Measurements from ENCODE around the gene BRDT.

BRDT gene

GRCh38 chr1:91916811-91917460, 32.3 kb upstream of the BRDT start:
- TF ChIP-seq EZH2phosphoT487 (IDR thresholded peaks at IDR 0.05; ENCODE audit: low read length) (no peak), EZH2 (optimal IDR thresholded peaks at IDR 0.05; ENCODE audit: low read depth, low read length) (no peak), CTCF (IDR thresholded peaks at IDR 0.05; ENCODE audit: low read length) (no peak)
- Histone ChIP-seq H3K4me2 (ENCODE audit: low read depth, low read length) (no peak overlapping the region), H4K20me1 (ENCODE audit: insufficient read depth, low read length) (no peaks in the 10 kb centered on the region), H3K4me3 (ENCODE audit: low read length) (no peak overlapping the region), H3K36me3 (replicated peaks; ENCODE audit: insufficient read depth, low read length) (no peaks in the 10 kb centered on the region), H3K9me3 (replicated peaks; ENCODE audit: insufficient read depth, low read length) (no peaks in the 10 kb centered on the region), H2AFZ (ENCODE audit: low read length) (no peak overlapping the region), H3K4me1 (ENCODE audit: low read length) (no peaks in the 10 kb centered on the region), H3F3A (ENCODE audit: insufficient read depth, low read length) (no peaks in the 10 kb centered on the region), H3K27ac (ENCODE audit: low read length) (no peak overlapping the region), H3K9ac (ENCODE audit: low read length) (no peak overlapping the region), H3K79me2 (ENCODE audit: low read length) (no peaks in the 10 kb centered on the region), H3K27me3 (replicated peaks; ENCODE audit: insufficient read depth, low read length) (no peaks in the 10 kb centered on the region), H3K9me2 (replicated peaks; ENCODE audit: insufficient read depth, low read length) (no peaks in the 10 kb centered on the region)
- DNase-seq, result no peak

- no peak overlapping the region for H3K27ac ChIP-seq (ENCODE audit: low read length)
- no peaks in the 10 kb centered on the region for H3K9me3 ChIP-seq (replicated peaks; ENCODE audit: insufficient read depth, low read length)
- H3K79me2 ChIP-seq (ENCODE audit: low read length), result no peaks in the 10 kb centered on the region
- no peaks in the 10 kb centered on the region for H3F3A ChIP-seq (ENCODE audit: insufficient read depth, low read length)
- no peaks in the 10 kb centered on the region for H3K4me1 ChIP-seq (ENCODE audit: low read length)
- no peaks in the 10 kb centered on the region for H4K20me1 ChIP-seq (ENCODE audit: insufficient read depth, low read length)
- no peak overlapping the region for H2AFZ ChIP-seq (ENCODE audit: low read length)
- no peaks in the 10 kb centered on the region for H3K27me3 ChIP-seq (replicated peaks; ENCODE audit: insufficient read depth, low read length)
- no peak overlapping the region for H3K4me3 ChIP-seq (ENCODE audit: low read length)
- H3K9ac ChIP-seq (ENCODE audit: low read length), result no peak overlapping the region
- TF ChIP-seq EZH2 (optimal IDR thresholded peaks at IDR 0.05; ENCODE audit: low read depth, low read length), result no peak
- no peak for TF ChIP-seq EZH2phosphoT487 (IDR thresholded peaks at IDR 0.05; ENCODE audit: low read length)
- no peak for TF ChIP-seq CTCF (IDR thresholded peaks at IDR 0.05; ENCODE audit: low read length)
- no peak for DNase-seq
- H3K9me2 ChIP-seq (replicated peaks; ENCODE audit: insufficient read depth, low read length), result no peaks in the 10 kb centered on the region
- H3K36me3 ChIP-seq (replicated peaks; ENCODE audit: insufficient read depth, low read length), result no peaks in the 10 kb centered on the region
- H3K4me2 ChIP-seq (ENCODE audit: low read depth, low read length), result no peak overlapping the region
These were observed 29.2 kb upstream of the BRDT start for GRCh38 chr1:91919962-91920361.

- Histone ChIP-seq H3K4me1 (ENCODE audit: low read length) (no peaks in the 10 kb centered on the region), H3K4me3 (ENCODE audit: low read length) (no peak overlapping the region), H3F3A (ENCODE audit: insufficient read depth, low read length) (no peaks in the 10 kb centered on the region), H2AFZ (ENCODE audit: low read length) (no peak overlapping the region), H3K27ac (ENCODE audit: low read length) (no peak overlapping the region), H3K9me2 (replicated peaks; ENCODE audit: insufficient read depth, low read length) (no peaks in the 10 kb centered on the region), H4K20me1 (ENCODE audit: insufficient read depth, low read length) (no peaks in the 10 kb centered on the region), H3K9ac (ENCODE audit: low read length) (no peak overlapping the region), H3K79me2 (ENCODE audit: low read length) (no peaks in the 10 kb centered on the region), H3K36me3 (replicated peaks; ENCODE audit: insufficient read depth, low read length) (no peaks in the 10 kb centered on the region), H3K27me3 (replicated peaks; ENCODE audit: insufficient read depth, low read length) (no peaks in the 10 kb centered on the region), H3K9me3 (replicated peaks; ENCODE audit: insufficient read depth, low read length) (no peaks in the 10 kb centered on the region), H3K4me2 (ENCODE audit: low read depth, low read length) (no peak overlapping the region)
- no peak for TF ChIP-seq EZH2phosphoT487 (IDR thresholded peaks at IDR 0.05; ENCODE audit: low read length)
- TF ChIP-seq CTCF (IDR thresholded peaks at IDR 0.05; ENCODE audit: low read length), result no peak
- TF ChIP-seq EZH2 (optimal IDR thresholded peaks at IDR 0.05; ENCODE audit: low read depth, low read length), result no peak
- DNase-seq, result no peak
These were observed 25.1 kb upstream of the BRDT start for GRCh38 chr1:91924146-91924545.
